Measurements from ENCODE around the gene SDK1.

The SDK1 gene

DNA sequence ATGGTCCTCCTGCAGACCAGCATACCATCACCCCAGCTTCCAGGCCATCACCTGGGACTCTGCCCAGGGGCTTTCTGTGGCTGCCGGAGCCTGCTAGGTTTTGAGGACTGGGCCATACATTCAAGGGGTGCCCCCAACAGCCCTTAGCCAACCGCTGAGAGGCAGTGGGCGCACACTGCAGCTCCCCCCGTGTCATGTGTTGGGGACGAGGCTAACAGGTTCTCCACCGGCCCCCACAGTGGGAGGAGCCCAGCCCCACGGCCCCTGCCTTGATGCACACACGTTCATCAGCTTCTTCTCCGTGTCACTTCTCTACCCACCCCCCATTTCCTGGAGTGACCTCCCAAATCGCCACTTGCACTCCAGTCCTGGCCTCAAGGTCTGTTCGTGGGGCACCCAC, 837.8 kb downstream of the SDK1 start:
- Histone ChIP-seq H3K9ac (ENCODE audit: low read length in 5 of 5) (no peak overlapping the region), H3K27me3 (ENCODE audit: control insufficient read depth in 5 of 5, insufficient read depth in 4 of 5, low read length in 5 of 5) (peaks cover 0 to 10% (median 0%) of the 10 kb centered on the region in 5 donors), H3K4me3 (ENCODE audit: low read depth in 1 of 5, low read length in 5 of 5) (no peak overlapping the region)

DNA sequence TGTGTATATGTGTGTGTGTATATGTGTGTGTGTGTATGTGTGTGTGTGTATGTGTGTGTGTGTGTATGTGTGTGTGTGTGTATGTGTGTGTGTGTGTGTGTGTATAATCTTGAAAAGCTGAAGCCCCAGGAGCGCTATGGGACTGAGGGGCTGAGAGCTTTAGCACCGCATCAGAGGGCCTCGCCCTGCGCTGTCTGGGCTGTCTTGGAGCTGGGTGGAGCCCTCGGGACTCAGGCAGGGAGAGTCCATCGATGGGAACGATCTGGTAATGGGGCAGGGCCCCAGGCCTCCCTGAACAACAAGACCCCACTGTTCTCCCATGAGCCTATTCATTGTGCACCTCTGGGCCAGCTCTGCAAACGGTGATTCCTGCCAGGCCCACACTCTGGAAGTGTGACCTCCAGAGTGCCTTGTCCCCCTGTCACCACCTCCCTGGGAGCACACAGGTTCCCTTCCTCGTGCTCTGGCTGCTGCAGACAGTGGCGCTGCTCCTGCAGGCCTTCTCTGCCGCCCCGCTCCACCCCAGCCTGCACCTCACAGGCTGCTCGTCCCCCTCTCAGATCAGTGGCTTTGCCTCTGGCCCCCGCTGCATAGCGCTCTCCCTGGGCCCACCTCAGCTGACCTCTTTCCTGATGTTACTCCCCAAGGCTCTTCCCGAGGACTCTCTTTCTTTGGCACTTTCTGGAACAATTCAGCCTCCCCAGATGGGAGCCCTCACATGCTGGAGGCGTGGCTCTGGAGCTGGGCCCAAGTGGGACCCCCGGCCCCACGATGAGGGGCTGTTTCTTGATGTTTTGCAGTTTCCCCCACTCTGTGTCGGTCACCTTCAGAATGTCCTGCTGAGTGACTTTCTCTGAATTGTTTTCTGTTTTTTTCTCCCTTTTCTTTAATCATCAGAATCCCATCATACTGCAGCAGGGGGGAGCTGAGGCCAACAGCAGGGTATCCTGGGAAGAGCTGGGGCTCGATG, 838.9 kb downstream of the SDK1 start:
- Histone ChIP-seq H3K4me3 (ENCODE audit: low read depth in 1 of 5, low read length in 5 of 5) (no peak overlapping the region), H3K9ac (ENCODE audit: low read length in 5 of 5) (no peak overlapping the region), H3K27me3 (ENCODE audit: control insufficient read depth in 5 of 5, insufficient read depth in 4 of 5, low read length in 5 of 5) (peaks cover 2 to 18% (median 8%) of the 10 kb centered on the region in 5 donors), H3K4me1 (ENCODE audit: control insufficient read depth in 5 of 5, insufficient read depth in 5 of 5, low read length in 5 of 5) (peaks cover 0 to 9% (median 5%) of the 10 kb centered on the region in 5 donors), H3K36me3 (ENCODE audit: control insufficient read depth in 5 of 5, insufficient read depth in 5 of 5, low read length in 5 of 5) (no peaks in the 10 kb centered on the region), H3K27ac (ENCODE audit: low read depth, low read length) (no peak overlapping the region), H3K9me3 (ENCODE audit: control insufficient read depth in 5 of 5, low read length in 5 of 5) (no peaks in the 10 kb centered on the region)

More for the DNA sequence above, 837.8 kb downstream of the SDK1 start:
- H3K36me3 ChIP-seq (ENCODE audit: control insufficient read depth in 5 of 5, insufficient read depth in 5 of 5, low read length in 5 of 5) = no peaks in the 10 kb centered on the region
- no peaks in the 10 kb centered on the region for H3K9me3 ChIP-seq (ENCODE audit: control insufficient read depth in 5 of 5, low read length in 5 of 5)
- H3K27ac ChIP-seq (ENCODE audit: low read depth, low read length) = no peak overlapping the region
- H3K4me1 ChIP-seq (ENCODE audit: control insufficient read depth in 5 of 5, insufficient read depth in 5 of 5, low read length in 5 of 5) = no peaks in the 10 kb centered on the region

DNA sequence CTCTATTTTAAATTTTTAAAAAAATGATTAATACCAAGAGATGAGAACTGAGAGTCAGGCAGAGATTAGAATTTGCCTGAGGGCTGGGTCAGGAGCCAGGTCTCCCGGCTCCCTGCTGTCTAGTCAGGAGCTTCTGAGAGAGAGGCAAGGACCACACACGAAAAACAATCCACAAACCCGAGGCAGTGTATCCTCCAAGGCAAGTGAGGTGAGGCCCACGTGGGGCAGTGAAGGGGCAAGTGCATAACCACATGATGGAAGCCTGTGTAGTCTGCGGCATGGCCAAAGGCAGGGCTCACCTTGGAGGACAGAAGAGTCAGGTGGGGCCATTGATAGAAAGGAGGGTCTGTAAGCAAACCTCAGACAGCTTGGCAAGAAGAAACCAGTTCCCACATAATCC, 839.9 kb downstream of the SDK1 start:
- Histone ChIP-seq H3K27ac (ENCODE audit: low read depth, low read length) (no peak overlapping the region), H3K9ac (ENCODE audit: low read length in 5 of 5) (no peak overlapping the region), H3K4me3 (ENCODE audit: low read depth in 1 of 5, low read length in 5 of 5) (no peak overlapping the region), H3K36me3 (ENCODE audit: control insufficient read depth in 5 of 5, insufficient read depth in 5 of 5, low read length in 5 of 5) (peaks cover 0 to 2% (median 0%) of the 10 kb centered on the region in 5 donors), H3K4me1 (ENCODE audit: control insufficient read depth in 5 of 5, insufficient read depth in 5 of 5, low read length in 5 of 5) (peaks cover 0 to 16% (median 7%) of the 10 kb centered on the region in 5 donors), H3K9me3 (ENCODE audit: control insufficient read depth in 5 of 5, low read length in 5 of 5) (no peaks in the 10 kb centered on the region), H3K27me3 (ENCODE audit: control insufficient read depth in 5 of 5, insufficient read depth in 4 of 5, low read length in 5 of 5) (peaks cover 2 to 19% (median 14%) of the 10 kb centered on the region in 5 donors)

DNA sequence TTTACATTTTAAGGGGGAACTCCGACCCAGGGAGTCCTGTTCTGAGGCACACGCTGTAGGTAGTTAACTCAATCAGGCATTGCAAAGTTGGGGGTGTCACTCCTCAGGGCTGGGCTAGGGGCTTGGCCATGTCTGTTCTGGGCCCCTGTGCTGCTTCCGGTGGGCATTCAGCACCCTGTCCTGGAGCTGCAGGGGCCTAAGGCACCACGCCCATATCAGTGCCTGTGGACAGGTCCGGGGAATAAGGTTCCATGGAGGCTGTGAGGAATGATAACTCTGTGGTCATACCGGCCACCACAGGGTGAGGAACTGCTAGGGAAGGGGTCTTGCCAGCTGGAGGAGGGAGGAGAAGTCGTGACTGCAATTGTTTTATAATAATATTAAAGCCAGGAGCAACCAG, 842.0 kb downstream of the SDK1 start:
- Histone ChIP-seq H3K27ac (ENCODE audit: low read depth, low read length) (no peak overlapping the region), H3K36me3 (ENCODE audit: control insufficient read depth in 5 of 5, insufficient read depth in 5 of 5, low read length in 5 of 5) (peaks cover 0 to 4% (median 0%) of the 10 kb centered on the region in 5 donors), H3K4me1 (ENCODE audit: control insufficient read depth in 5 of 5, insufficient read depth in 5 of 5, low read length in 5 of 5) (peaks cover 0 to 16% (median 7%) of the 10 kb centered on the region in 5 donors), H3K9ac (ENCODE audit: low read length in 5 of 5) (no peak overlapping the region), H3K9me3 (ENCODE audit: control insufficient read depth in 5 of 5, low read length in 5 of 5) (no peaks in the 10 kb centered on the region), H3K27me3 (ENCODE audit: control insufficient read depth in 5 of 5, insufficient read depth in 4 of 5, low read length in 5 of 5) (peaks cover 2 to 19% (median 14%) of the 10 kb centered on the region in 5 donors), H3K4me3 (ENCODE audit: low read depth in 1 of 5, low read length in 5 of 5) (no peak overlapping the region)

DNA sequence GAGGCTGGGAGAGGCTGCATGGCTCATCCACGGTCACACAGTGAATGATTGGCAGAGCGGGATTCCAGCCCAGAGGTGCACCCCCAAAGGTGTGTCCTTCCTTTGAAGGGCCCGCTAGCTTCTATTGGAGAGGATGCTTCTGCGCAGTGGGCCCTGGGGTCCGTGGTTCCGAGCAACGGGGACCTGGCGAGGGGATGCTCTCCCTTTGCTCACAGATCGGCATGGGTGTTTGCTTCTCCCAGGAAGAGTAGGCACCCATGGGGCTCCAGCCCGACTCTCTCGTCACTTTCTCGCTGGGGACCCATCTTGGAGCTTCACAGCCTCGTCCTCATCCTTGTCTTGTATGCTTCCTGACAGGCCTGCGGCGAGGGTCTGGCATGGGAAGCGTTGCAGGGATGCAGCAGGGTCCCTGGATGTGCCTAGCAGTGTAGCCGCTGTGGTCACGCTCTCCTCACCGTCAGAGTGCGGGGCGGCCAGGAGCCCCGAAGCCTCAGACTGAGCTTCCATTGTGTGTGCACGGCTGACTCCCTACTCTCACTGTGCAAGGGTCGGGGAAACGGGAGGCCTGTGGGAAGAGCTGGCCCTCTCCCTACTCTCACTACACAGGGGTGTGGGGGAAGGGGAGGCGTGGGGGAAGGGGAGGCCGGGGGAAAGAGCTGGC, 842.6 kb downstream of the SDK1 start:
- no peak overlapping the region for H3K4me3 ChIP-seq (ENCODE audit: low read depth in 1 of 5, low read length in 5 of 5)
- H3K27me3 ChIP-seq (ENCODE audit: control insufficient read depth in 5 of 5, insufficient read depth in 4 of 5, low read length in 5 of 5) = peaks cover 2 to 19% (median 14%) of the 10 kb centered on the region in 5 donors
- H3K4me1 ChIP-seq (ENCODE audit: control insufficient read depth in 5 of 5, insufficient read depth in 5 of 5, low read length in 5 of 5) = peaks cover 0 to 16% (median 7%) of the 10 kb centered on the region in 5 donors
- H3K9ac ChIP-seq (ENCODE audit: low read length in 5 of 5) = no peak overlapping the region
- H3K9me3 ChIP-seq (ENCODE audit: control insufficient read depth in 5 of 5, low read length in 5 of 5) = no peaks in the 10 kb centered on the region
- H3K27ac ChIP-seq (ENCODE audit: low read depth, low read length) = no peak overlapping the region
- peaks cover 0 to 5% (median 0%) of the 10 kb centered on the region in 5 donors for H3K36me3 ChIP-seq (ENCODE audit: control insufficient read depth in 5 of 5, insufficient read depth in 5 of 5, low read length in 5 of 5)

DNA sequence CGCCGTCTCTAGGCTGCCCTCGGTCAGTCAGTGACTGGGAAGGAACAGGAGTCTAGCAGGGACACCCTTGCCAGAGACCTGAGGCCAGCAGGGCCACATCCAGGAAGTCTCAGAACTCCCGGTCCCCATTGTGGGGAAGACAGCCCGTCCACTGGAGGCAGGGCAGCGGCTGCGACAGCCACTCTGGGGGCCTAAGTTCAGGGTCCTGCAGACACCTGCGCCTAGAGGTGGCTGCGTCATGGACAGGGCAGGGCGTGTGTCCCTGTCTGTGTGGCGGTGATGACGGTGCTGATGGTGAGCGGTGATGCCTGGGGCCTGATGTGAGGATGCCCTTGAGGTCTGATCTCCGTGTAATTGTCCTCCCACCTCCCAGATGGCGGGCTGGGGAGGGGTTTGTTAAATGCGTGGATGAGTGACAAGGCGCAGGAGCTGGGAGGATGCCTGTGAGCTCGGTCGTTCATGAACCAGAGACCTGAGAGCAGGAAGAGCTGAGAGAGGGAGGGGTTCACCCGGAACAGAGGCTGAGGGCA, 843.2 kb downstream of the SDK1 start:
- Histone ChIP-seq H3K9ac (ENCODE audit: low read length in 5 of 5) (no peak overlapping the region), H3K36me3 (ENCODE audit: control insufficient read depth in 5 of 5, insufficient read depth in 5 of 5, low read length in 5 of 5) (peaks cover 0 to 5% (median 0%) of the 10 kb centered on the region in 5 donors), H3K4me1 (ENCODE audit: control insufficient read depth in 5 of 5, insufficient read depth in 5 of 5, low read length in 5 of 5) (peaks cover 0 to 16% (median 7%) of the 10 kb centered on the region in 5 donors), H3K4me3 (ENCODE audit: low read depth in 1 of 5, low read length in 5 of 5) (peak overlapping the region in 2 of 5 donors; percentile 37 to 39), H3K9me3 (ENCODE audit: control insufficient read depth in 5 of 5, low read length in 5 of 5) (no peaks in the 10 kb centered on the region), H3K27me3 (ENCODE audit: control insufficient read depth in 5 of 5, insufficient read depth in 4 of 5, low read length in 5 of 5) (peaks cover 2 to 19% (median 14%) of the 10 kb centered on the region in 5 donors), H3K27ac (ENCODE audit: low read depth, low read length) (no peak overlapping the region)

DNA sequence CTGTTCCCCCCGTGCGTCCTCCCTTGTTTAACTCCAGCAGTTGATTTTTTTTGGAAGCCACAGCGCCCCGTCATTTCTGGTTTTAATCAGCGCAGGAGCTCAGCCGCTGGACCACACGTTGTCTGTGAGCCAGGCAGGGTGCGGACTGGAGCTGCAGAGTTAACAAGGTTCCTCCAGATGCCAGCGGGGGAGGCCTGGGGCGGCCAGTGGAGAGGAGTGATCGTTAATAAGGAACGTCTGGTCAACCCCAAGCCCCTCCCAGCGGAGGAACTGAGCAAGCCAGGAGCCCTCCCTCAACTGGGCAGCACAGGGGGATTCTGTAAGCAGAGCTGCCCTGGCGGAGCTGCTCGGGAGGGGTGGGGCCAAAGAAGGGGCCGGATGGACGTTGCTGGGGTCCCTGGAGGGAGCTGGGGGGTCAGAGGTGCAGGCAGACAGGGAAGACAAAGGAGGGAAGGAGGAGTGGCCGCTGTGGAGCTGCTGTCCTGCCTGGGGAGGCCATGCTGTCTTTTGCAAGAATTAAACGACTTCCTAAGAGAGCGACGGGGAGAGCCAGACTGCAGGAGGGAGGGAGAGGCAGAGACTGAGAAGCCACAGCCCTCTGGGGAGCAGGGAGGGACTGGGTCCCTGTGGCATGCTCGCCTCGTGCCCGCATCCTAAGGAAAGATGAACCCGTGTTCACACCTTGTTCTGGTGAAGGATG, 843.9 kb downstream of the SDK1 start:
- H3K4me3 ChIP-seq (ENCODE audit: low read depth in 1 of 5, low read length in 5 of 5) = peak overlapping the region in 4 of 5 donors; percentile 7 to 39 (median 30)
- H3K27me3 ChIP-seq (ENCODE audit: control insufficient read depth in 5 of 5, insufficient read depth in 4 of 5, low read length in 5 of 5) = peaks cover 2 to 19% (median 14%) of the 10 kb centered on the region in 5 donors
- H3K36me3 ChIP-seq (ENCODE audit: control insufficient read depth in 5 of 5, insufficient read depth in 5 of 5, low read length in 5 of 5) = peaks cover 0 to 5% (median 0%) of the 10 kb centered on the region in 5 donors
- H3K27ac ChIP-seq (ENCODE audit: low read depth, low read length) = no peak overlapping the region
- H3K4me1 ChIP-seq (ENCODE audit: control insufficient read depth in 5 of 5, insufficient read depth in 5 of 5, low read length in 5 of 5) = peaks cover 0 to 16% (median 7%) of the 10 kb centered on the region in 5 donors
- no peak overlapping the region for H3K9ac ChIP-seq (ENCODE audit: low read length in 5 of 5)
- no peaks in the 10 kb centered on the region for H3K9me3 ChIP-seq (ENCODE audit: control insufficient read depth in 5 of 5, low read length in 5 of 5)

DNA sequence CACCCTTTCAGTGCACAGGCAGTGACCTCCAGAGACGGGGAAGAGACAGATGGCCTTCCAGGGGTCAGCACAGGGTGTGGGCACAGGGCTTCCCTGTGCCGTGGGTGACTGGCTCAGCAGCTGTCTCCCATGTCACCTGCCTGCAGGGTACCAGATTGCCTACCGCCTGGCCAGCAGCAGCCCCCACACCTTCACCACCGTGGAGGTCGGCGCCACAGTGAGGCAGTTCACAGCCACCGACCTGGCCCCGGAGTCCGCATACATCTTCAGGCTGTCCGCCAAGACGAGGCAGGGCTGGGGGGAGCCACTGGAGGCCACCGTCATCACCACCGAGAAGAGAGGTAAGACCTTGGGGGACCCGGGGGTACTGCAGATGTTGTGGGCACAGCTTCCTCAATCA, 844.5 kb downstream of the SDK1 start:
- Histone ChIP-seq H3K4me3 (ENCODE audit: low read depth in 1 of 5, low read length in 5 of 5) (no peak overlapping the region), H3K36me3 (ENCODE audit: control insufficient read depth in 5 of 5, insufficient read depth in 5 of 5, low read length in 5 of 5) (peaks cover 0 to 5% (median 0%) of the 10 kb centered on the region in 5 donors), H3K9ac (ENCODE audit: low read length in 5 of 5) (no peak overlapping the region), H3K27me3 (ENCODE audit: control insufficient read depth in 5 of 5, insufficient read depth in 4 of 5, low read length in 5 of 5) (peaks cover 2 to 19% (median 14%) of the 10 kb centered on the region in 5 donors), H3K27ac (ENCODE audit: low read depth, low read length) (no peak overlapping the region), H3K4me1 (ENCODE audit: control insufficient read depth in 5 of 5, insufficient read depth in 5 of 5, low read length in 5 of 5) (peaks cover 0 to 16% (median 7%) of the 10 kb centered on the region in 5 donors), H3K9me3 (ENCODE audit: control insufficient read depth in 5 of 5, low read length in 5 of 5) (no peaks in the 10 kb centered on the region)

DNA sequence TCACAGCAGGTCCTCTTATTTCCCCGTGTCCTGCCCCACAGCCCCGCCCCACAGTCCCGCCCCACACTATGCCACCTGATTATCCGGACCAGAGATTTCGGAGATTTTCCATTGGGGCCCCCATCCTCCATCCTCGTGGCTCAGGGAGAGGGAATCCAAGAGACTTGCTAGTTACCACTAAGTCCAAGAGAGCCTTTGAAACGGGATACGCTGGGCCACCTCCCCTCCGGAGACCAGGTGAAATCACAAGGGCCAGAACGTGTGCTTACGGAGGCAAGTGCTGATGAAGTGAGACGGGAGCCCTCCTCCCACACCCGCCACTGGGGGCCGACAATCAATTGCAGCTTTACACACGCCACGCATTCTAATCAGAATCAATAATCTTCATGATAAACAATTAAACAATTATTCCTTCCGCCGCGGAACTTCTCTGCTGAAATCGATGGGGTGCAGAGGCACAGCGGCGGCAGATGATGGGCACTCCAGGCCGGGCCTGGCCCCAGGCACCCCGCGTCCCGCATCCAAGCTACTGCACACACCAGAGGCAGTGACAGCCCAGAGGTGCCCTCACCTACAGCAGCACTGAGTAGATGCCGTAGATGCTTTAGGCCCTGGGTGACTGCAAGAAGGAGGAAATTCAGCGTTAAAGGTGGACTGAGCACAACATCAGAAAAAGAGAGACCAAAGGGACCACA, 847.0 kb downstream of the SDK1 start:
- Histone ChIP-seq H3K9ac (ENCODE audit: low read length in 5 of 5) (no peak overlapping the region), H3K4me3 (ENCODE audit: low read depth in 1 of 5, low read length in 5 of 5) (no peak overlapping the region), H3K9me3 (ENCODE audit: control insufficient read depth in 5 of 5, low read length in 5 of 5) (no peaks in the 10 kb centered on the region), H3K27ac (ENCODE audit: low read depth, low read length) (no peak overlapping the region), H3K27me3 (ENCODE audit: control insufficient read depth in 5 of 5, insufficient read depth in 4 of 5, low read length in 5 of 5) (peaks cover 2 to 15% (median 14%) of the 10 kb centered on the region in 5 donors), H3K4me1 (ENCODE audit: control insufficient read depth in 5 of 5, insufficient read depth in 5 of 5, low read length in 5 of 5) (peaks cover 0 to 16% (median 7%) of the 10 kb centered on the region in 5 donors), H3K36me3 (ENCODE audit: control insufficient read depth in 5 of 5, insufficient read depth in 5 of 5, low read length in 5 of 5) (peaks cover 0 to 5% (median 0%) of the 10 kb centered on the region in 5 donors)

Measured in subcutaneous abdominal adipose tissue (tissue), 5 donors.